ENCODE data around the gene MN1.

DNA sequence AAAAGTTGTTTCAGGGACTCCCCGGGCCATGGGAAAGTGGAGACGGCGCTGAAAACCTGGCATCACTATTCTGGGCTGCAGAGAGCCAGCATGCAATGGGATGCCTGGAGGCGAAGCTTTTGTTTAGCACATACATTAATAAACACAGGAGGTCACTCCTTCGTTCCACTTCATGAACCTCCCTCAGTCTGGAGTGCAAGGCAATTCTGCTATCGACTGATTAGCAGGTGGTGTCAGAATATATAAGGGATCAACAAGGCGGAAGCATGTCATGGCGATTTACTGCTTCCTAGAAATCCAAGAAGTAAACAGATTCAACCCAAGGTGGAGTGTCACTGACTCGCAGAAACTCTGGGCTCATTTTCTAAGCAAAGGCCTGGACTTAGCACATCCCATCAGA lies 45.4 kb upstream of the MN1 start:
- TF ChIP-seq, protein P1, sequence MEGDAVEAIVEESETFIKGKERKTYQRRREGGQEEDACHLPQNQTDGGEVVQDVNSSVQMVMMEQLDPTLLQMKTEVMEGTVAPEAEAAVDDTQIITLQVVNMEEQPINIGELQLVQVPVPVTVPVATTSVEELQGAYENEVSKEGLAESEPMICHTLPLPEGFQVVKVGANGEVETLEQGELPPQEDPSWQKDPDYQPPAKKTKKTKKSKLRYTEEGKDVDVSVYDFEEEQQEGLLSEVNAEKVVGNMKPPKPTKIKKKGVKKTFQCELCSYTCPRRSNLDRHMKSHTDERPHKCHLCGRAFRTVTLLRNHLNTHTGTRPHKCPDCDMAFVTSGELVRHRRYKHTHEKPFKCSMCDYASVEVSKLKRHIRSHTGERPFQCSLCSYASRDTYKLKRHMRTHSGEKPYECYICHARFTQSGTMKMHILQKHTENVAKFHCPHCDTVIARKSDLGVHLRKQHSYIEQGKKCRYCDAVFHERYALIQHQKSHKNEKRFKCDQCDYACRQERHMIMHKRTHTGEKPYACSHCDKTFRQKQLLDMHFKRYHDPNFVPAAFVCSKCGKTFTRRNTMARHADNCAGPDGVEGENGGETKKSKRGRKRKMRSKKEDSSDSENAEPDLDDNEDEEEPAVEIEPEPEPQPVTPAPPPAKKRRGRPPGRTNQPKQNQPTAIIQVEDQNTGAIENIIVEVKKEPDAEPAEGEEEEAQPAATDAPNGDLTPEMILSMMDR (IDR thresholded peaks at IDR 0.05; ENCODE audit: borderline replicate concordance, extremely low read depth, low read length, poor library complexity, severe bottlenecking), result no peak
- TF ChIP-seq EZH2 (IDR thresholded peaks at IDR 0.05; ENCODE audit: borderline replicate concordance, low read depth, low read length, severe bottlenecking), result no peak
